GM21576 (cell line): ENCODE measurements around the gene SDK2.

Experiments used
- ATAC-seq: cut with Tn5 transposase; IDR thresholded peaks from one replicate; pipeline ENCODE4 v1.9.1; 2021; ENCODE audit warnings: mild to moderate bottlenecking, moderate library complexity; ENCODE audit not compliant: unreplicated experiment

Gene SDK2

DNA sequence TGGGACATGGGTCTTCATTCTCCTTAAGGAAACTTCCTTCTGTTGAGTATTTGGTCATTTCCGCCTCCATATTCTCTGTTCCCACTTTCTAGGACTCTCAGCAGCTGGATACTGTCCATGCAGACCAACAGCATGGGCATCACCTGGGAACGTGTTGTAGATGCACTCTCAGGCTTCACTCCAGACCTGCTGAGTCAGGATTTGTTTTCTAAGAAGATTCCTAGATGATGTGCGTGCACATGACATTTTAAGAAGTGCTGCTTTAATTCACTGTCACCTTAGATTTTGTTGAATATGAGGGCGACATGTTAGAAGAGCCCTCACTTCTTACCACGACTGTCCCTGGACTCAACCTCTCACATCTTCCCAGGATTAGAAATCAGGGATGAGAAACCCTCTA, 10.0 kb upstream of the SDK2 start:
- no peak for ATAC-seq

DNA sequence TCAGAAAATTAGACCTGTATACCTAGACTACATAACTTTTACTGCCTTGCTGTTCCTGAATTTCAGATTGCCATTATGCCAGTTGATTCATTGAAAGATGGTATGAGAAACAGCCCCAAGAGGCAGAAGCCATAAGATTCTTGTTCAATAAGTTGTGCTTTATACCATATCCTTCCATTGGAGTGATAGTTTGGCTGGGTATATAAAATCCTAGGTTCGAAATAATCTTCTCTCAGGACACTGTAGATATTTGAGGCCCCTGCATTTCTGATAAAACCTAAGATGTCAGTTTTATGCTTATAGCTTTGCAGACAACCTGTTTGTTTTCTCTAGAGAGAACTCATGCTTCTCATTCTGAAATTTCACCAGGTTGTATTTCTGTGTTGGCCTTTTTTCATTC, 9.6 kb upstream of the SDK2 start:
- ATAC-seq: no peak

DNA sequence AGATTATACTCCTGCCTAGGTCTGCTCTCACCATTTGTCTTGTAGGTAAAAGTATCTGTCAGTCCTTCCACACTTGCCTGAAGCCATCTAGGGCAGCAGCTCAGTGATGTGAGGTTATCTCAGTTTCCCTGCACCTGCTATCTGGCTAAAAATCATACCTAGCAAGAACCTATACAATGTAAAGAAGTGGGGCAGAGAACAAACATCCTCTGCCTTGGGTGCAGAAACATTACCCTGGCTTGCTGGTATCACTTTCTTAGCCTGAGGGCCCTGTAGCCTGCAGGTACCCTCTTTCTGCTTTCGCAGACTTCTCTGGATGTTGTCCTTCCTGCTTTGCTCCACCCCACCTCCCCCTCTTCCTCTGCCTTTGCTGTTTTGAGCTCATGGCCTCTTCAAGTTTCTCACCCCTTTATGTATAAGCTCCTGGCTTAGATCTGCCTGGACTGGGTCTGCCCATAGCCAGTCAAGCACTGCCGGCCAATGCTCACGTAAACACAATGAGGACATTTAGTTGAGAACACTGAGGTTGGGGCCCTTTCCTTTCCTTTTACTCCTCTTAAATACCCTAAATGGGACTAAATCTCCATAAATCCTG, 8.7 kb upstream of the SDK2 start:
- ATAC-seq: no peak

DNA sequence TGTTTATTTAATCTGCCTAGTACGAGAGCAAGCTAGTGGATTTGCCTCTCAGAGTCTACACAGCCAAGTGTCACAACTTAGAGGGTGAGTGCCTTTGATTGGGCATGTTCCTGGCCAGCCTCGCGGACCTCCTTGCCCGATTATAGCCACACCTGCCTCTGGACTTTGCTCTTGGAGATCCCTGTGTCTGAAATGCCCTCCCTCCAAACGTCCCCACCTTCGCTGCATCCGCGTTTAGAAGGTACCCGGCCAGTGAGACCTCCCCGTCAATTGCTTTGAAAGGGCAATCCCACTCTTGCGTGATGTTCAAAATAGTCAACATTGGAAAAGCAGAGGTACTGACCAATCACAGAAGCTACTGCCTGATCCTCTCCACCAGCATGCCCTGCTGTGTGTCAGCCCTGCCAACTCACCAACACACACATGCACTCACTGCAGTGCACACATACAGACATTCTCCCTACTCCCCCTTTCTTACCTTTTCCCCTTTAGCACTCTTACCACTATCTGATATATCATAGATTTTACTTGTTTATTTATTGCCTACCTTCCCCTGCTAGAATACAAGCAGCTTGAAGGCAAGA, 6.5 kb upstream of the SDK2 start:
- no peak for ATAC-seq

DNA sequence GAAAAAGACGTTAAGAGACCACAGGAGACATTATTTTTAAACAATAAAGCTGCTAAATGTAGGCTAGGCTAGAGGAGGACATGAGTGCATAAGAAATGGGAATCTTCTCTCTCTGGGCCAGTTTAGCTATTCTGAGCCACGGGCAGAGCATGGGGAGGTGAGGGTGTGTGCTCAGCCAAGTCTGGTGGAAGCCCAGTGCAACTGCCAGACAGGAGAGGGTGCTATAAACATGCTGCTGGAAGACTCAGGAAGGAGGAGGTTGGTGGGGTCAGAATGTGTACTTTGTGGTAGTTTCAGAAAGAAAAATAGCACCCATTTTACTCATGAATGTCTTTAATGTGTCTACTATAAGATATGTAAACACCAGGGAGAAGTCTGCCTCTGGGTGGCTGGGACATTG, 5.9 kb upstream of the SDK2 start:
- no peak for ATAC-seq

DNA sequence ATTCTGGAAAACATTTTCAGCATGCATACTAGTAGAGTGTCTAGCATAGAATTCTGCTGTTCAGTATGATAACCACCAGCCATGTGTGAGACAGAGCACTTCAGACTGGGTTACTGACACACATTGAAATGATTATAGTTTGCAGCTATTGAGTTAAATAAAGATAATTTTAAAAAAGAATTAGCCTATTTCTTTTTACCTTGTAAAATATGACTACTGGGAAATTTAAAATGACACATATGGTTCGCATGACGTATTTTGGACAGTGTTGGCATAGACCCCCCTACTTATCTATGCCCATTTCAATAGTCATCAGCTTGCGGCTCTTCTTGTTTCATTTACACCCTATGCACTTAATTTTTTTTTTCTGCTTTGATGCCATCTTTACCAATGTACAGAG, 4.7 kb upstream of the SDK2 start:
- no peak for ATAC-seq

DNA sequence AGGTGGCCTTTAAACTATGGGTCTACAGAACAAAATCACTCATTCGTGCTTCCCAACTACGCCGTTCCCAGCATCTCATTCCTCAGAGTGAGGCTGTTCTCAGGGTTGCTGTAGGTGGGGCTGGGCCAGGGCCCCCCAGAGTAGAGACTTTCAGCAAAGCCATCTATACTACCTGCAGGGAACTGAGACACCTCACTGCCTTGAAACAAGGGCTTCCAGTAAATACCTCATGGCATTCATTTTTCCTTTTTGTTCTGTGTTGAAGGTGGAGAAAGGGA, 4.2 kb upstream of the SDK2 start:
- no peak for ATAC-seq

DNA sequence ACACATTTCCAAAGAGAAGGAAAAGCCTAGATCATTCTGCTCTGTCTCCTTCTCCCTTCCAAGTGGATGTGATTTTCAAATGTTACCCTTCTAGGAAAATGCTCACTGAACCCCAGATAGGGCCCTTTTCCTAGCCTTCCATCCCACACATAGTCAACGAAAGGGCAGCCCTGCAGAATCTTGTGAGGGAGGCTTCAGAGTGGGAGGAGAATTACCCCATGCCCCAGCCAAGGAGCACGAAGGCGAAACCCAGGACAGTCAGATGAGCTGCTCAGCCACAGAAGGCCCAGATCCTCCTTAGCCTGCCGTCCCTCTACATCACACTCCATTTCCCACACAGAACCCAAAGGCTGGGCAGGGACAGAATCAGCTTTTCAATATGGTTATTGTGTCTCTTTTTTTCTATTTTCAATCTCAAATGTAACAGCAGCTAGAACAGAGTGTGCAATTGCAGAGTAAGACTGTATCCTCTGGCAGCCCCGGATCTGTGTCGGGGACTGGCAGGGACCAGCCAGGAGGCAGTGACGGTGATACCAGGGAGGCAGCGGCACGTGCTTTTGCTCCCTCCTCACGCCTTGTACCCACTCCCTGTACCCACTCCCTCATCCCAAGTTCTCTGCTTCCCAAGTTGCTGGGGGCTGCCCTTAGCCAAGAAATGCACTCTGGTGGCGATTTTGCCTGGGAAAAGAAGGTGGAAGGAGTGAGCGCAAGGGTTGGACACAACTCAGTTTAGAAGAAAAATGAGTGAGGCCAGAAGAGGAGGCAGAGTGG, 3.7 kb upstream of the SDK2 start:
- no peak for ATAC-seq

DNA sequence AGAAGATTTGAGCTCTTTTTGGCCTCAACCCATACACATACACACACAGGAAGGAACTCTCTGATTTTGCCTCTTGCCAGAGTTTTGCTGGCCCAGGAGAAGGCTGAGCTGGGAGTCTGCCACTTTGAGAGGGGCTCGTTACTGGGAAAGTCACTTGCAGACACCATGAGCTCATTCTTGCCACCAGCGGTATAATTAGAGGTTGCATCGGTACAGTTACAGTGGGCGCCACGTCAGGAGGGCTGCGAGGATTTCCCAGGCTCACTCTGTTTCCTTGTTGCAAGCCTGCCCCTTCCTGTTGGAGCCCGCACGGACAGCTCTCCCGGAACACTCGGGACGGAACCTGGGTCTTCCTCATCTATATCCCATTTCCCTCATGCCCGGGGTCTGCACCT, 3.1 kb upstream of the SDK2 start:
- no peak for ATAC-seq

DNA sequence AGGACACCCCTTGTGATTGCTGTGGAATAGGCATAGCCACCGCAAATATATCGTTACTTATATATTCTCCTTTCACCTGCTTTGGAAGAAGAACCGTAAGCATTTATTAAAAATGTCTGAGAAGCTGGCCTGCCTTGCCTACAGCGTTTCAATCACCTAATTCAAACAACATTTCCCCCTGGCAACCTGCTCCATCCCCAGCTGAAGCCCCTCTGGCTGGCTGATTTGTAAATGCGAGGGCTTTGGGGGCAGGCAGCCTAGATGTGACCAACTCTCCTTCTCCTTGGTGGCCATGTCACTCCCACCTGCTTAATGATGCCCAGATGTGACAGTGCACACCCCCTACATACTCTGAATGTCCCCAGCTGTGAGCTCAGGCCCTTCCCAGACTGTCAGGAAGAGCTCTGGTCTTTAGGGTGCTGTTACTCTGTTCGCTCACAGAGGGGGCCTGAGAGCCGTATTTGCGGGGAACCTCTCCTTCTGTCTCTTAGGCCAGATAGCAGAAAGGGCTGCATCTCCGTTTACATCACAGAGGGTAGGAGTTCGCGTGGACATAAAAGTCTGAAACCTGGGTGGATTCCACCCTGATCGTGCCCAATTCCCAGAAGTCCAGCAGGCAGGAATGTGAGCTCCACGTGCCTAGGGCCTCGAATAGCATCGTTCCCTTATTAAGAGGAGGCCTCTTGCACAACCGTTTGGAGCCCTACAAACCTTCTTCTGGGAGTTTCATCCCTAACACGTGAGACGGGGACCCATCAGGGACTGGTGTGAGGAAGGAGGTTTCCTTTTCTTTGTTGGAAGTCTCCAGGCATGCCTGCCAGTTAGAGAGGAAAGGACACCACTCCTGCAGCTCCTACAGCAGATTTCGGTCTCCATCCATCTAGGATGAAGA, 2.4 kb upstream of the SDK2 start:
- no peak for ATAC-seq

DNA sequence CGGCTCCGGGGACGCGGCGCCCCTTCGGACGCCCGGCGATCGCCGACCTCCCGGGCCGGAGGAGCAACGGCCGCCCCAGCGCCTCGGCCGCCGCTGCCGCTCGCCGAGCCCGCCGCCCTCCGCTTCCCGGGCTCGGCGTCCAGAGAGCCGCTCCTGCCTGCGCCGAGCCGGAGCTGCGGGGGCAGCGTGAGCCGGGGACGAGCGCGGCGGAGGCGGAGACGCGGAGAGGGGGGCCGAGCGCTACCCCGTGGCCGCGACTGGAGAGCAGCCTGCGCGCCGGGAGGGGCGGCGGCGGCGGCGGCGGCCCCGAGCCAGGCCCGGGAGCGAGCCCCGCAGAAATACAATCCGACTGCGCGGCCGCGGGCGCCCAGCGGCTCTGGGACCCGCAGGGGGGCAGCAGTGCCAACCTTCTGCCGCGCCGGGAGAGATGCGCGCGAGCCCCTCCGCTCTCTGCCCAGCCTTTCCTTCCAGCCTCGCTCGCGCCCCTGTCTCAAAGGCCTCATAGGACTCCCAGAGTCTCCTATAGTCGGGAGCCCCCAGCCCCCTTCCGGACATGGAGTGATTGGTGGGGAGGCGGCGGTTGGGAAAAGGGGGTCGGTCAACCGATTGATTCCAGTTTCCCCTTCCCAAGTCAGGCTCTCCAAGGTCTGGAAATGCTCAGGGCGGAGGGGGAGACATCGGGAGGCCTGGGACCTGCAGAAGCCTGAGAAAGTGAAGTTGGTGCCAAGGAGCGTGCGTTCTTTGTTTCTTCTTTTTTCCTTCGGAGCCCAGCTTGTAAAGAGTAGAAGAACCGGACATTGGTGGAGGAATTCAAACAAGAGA, 1.0 kb upstream of the SDK2 start:
- ATAC-seq: no peak

DNA sequence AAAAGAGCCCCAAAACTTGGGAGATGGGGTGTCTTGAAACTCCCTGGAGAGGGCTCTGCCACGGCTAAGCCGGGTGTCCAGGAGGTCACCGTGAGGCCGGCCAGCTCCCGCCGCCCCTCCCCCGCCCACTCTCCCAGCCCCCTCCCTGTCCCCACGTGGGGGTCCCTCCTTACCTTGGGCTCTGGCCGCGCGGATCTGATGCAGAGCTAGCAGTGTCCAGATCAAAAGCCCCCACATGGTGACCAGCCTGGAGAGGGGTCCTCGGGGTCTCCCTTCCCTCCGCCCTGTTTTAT, 447 bp downstream of the SDK2 start:
- ATAC-seq: no peak

DNA sequence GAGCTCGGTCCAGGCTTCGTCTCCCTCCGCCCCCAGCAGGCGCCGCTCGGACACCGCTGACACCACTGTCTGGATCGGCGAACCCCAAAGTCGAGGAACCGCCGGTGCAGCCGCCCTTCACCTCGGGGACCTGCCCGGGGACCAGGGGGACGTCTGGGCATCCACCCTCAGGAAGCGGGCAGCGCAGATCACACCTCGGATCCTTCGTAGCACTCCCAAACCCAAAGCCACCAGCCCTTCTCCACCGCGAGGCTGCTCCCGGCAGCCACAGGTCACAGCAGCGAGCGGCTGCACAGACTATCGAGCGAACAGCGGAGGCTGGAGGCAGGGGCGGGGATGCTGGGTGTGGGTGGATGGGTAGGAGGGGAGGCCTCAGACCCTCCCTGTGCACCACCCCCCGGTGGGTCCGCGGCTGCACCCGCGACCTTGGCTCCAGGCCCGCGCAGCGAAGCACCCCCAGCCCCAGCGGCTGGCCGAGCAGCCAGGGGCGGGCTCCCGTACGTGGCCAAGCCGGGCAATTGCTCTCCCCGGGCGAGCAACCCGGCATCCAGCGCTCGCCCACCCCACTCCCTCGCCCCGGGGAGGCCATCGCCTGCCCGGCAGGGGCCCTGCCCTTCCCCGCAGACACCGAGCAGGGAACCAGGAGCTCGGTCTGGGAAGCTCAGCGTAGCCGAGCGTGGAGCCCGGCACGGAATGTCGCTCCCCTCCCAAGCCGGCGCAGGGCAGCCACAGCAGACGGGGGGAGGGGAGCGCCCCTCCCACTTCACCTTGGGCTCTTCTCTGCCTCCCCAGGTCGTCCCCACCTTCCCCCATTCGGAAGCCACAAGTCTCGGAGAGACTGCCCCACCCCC, 1.0 kb downstream of the SDK2 start:
- ATAC-seq: no peak

DNA sequence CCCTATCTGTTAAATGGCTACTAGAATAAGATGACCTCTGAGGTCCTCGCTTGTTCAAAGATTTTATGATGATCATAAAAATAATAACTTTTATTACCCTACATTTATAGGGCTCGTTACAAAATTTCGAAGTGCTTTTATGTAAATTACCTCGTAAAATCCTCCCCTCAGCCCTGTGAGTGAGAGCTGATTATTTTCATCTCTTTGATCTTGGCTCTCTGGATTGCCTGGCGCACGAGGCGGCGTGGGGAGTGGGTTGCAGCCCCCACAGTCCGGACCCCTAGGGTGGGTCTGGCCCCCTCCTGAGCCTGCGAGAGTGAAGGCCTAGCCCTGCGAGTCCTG, 1.6 kb downstream of the SDK2 start:
- ATAC-seq: no peak

DNA sequence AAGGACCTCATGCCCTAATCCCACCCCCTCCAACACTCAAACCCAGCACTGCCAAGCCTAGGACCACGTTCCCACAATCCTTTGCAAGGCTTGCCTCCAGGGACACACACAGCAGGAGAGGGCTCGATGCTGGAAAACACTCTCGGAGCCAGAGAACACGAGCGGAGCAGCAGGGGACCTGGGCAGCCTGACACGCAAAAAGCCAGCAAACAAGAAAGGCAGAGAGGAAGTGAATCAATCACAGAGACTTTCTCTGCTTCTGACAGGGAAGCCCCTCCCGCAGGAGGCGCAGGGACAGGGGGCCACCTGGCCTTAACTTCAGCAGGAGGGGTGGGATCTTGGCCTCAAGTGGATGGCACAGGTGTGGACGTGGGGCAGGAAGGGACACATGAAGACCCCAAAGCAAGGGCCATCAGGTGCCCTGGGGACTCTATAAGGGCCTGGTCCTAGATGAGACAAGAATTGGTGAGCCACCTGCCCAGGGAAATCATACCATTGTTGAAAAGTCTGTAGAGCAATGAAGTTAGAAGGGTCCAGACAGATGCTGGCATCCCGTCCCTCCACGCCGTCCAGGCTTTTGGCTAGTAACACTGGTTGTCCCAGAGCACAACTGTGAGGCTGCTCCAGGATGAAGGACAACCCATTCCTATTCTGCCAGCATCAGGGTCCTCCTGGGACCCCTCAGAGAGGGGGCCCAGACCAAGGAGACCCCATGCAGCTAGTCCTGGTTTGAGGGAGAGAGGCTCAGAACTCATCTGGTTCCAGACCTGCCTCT, 2.2 kb downstream of the SDK2 start:
- no peak for ATAC-seq

DNA sequence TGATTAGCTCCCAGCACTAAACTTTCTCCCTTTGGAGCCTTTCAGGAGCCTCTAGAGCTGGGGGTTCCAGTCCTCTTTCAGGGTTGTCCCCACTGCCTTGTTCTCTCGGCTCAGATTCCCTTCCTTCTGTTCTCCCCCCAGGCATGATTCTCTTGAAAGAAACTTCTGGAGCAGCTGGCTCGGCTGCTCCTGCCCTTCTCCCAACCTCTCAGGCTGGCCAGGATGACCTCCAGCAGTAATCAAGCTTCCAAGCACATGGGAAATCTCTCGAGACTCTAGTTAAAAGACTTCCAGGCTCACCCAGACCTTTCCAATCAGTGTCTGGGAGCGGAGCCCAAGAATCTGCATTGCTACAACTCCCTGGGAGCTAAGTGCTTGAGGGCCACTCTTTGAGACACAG, 3.6 kb downstream of the SDK2 start:
- no peak for ATAC-seq

DNA sequence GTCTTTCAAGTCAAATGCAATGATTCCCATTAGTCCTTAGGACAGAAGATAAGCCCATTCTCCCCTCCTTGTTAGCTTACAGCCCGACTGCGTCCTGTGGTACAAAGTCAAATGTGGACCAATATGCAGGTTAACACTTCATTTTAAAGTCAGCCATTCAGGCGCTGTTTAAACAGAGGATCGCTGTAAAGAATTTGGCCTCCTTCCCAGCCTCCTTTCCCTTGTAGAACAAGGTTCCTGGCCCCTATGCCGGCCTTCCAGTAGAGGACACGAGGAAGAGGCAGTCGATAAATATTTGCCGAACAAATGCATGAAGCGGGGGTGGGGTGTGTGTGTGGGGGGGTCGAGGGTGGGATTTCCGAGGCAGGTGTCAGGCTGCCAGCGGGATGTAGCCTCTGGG, 4.3 kb downstream of the SDK2 start:
- ATAC-seq: no peak

DNA sequence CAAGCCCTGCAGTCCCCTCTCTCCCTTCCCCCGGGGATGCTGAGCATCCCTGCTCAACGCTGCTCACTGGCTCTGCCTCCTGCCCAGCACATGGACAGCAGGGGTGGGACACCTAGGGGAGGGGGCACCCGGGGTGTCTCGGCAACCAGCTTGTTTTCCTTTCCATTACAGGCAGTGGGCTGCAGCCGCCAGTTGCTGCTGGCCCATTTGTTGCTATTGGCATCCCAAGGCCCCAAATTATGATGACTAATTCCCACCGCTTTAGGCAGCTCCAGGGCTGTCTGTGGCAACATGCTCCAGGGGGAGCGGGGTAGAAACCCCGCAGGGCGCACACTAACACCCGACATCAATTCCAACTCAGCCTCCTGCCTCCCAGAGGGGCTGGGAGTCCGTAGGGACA, 4.9 kb downstream of the SDK2 start:
- no peak for ATAC-seq

DNA sequence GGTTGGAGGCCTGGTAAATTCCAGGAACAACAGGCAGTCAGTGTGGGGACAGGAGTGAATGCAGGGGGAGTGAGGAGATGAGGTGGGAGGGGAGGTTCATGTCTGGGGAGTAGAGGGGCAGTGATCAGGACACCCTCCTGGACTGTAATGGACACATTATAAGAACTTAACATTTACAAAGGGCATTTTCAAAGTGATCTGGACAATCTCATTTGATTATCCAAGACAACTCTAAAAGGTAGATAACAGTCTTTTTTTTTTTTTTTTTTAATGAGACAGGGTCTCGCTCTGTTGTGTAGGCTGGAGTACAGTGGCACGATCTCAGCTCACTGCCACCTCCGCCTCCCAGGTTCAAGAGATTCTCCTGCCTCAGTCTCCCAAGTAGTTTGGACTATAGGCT, 5.7 kb downstream of the SDK2 start:
- ATAC-seq: no peak

DNA sequence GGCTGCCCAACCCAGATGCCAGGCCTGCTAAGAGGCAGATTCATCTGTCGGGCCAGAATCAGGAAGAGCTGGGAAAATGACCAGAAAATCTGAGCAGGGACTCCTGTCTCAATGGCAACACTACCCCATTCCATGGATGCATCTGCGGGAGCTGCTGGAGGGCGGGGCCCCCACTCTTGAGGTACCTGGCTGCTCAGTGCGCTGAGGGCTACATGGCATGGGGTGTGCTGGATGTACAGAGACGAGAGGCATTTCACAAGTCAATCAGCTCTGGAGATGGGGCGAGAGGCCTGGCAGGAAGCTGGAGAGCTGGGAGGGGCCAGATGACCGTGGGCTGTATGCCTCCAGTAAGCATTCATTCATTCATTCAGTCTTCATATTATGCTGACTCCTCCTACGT, 6.4 kb downstream of the SDK2 start:
- no peak for ATAC-seq
